Epidermal melanocyte (primary cell): Measurements from ENCODE around the gene BMPR2.
"Not testable (repeated sequence)": the region's sequence is repeated elsewhere in the genome, so short reads cannot be mapped to it uniquely, and the experiment has no call there.

ENCODE experiments used
- DNase-seq: peaks from one replicate; pipeline ENCODE4 v3.0.0; 2011; ENCODE audit warnings: low spot score; ENCODE audit not compliant: insufficient read length

BMPR2 gene

DNA sequence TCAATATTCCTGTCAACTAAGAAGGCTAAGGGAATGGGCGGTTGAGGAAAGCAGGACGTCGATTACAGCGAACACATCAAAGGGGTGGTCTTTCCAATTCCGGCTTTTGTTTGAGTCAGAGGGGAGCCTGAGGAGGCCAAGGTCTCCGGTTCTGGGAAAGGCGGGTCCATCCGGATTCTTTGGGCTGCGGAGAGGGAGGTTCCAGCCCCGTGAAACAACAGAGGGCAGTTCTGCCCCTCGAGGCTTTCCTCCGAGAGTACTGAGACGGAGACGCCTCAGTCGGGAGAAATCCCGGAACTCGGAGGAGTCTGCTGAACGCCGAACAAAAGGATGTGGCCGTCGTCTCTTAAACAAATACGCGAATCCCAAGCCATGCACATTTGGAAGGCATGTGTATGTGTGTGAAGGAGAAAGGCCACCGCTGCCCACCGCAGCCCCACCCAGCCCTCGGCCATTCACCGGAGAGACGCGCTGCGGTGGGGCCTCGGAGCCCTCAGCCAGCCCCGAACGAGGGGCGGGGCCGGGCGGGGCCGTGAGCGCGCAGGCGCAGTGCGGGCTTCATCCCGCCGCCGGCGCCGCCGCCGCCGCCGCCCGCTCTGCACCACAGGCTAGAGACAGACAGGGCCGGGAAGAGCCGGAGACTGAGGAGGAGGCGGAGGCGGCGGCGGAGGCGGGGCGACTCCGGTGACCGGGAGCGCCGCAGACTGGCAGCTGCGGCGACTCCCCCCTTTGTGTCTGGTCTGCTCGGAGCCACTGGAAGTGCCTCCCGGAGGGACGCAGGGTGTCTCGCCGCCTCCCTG lies at the start of gene BMPR2:
Gene BMPR2, plus strand, starts transcription at position 719 of the 800 bp plus-strand sequence. CDS start 1,148 bp downstream, outside the sequence.
- DNase-seq = peak; percentile 27

DNA sequence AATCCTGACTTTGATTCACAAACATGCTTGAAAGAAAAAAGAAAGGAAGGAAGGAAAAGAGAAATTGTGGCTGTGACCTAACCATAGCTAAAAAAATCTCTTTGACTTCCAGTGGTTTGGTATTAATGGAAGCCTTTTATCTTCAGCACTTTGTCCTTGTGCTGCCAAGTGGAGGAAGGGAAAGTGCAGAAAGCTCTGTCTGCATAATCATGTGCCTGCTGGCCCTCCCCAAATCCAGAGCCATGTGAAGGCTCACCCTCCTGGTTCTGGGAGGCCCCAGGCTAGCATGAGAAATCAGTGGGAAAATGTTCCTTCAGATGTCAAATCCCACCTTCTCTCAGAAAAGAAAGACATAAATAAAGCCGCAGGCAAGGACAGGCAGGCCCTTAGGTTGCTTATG lies 48.3 kb upstream of the BMPR2 start:
- peak; percentile 28 for DNase-seq

DNA sequence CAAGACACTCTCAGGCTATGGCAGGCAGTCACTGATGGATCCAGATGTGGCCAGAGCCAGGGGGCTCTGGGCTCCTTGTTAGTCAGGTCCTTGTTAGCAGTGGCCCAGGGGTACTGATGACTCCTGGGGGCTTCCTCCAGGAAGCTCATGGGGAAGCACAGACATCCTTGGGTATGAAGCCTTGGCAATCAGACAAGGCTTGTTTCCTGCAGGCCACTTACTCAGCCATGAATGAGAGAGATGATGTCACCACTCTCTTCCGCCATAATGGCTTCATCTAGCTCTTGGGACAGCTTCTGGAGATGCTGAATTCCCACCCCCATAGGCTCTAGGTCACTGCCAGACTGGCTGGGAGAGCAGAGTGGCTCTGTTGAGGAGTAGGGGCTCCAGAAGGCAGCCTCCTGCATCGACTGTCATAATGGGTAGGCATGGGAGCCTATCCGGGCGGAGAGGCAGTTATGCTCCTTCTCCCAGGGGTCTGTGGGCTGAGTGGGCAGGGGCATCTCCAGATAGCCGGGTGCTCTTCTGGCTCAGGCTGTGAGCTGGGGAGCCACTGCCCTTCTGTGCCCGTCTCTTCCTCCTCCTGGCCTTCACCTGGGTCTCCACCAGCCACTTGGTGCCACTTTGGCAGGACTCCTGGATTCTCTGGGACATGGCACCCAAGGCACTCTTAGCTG lies 40.2 kb upstream of the BMPR2 start:
- no peak for DNase-seq

DNA sequence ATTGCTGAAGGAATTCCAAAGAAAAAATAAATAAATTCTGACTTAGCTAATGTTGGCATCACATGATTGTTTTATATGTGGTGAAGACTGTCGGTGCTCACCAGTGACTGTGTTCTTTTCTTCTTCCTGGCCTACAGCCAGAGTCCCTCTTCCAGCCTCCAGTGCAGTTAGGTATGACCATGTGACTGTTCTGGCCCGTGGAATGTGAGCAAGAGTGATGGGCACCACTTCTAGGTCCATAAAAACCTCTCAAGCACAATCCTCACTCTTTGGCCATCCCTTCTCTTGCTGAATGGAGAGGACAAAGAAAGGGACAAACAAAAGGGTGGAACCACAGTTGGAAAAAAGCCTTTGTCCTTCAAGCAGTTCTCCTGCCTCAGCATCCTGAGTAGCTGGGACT lies 39.0 kb upstream of the BMPR2 start:
- DNase-seq = no peak

DNA sequence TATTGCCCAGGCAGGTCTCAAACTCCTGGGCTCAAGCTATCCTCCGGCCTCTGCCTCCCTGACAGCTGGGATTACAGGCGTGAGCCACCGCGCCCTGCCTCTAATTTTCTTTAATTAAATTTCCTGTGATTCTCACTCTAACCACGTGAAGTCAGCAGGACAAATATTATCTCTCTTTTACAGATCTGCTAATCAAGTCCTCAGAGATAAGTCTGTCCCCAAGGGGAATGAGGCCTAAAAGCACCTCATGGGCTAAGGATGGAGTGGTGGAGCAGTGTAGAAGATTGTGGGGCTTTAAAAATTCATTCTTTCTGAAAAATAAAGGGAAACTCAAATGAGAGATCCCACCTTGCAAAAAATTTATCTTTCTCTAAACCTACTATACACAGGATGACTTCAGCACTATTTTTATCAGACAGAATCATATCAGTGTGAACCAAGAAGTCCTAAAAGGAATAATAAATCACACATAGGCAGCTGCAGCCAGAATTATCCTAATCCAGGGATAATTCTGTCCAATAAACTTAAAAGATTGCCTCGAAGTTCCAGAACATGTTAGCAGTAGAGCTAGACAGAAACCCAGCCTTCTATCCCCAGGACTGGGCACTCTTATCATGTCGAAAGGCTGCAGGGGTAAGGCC lies 38.3 kb upstream of the BMPR2 start:
- no peak for DNase-seq

DNA sequence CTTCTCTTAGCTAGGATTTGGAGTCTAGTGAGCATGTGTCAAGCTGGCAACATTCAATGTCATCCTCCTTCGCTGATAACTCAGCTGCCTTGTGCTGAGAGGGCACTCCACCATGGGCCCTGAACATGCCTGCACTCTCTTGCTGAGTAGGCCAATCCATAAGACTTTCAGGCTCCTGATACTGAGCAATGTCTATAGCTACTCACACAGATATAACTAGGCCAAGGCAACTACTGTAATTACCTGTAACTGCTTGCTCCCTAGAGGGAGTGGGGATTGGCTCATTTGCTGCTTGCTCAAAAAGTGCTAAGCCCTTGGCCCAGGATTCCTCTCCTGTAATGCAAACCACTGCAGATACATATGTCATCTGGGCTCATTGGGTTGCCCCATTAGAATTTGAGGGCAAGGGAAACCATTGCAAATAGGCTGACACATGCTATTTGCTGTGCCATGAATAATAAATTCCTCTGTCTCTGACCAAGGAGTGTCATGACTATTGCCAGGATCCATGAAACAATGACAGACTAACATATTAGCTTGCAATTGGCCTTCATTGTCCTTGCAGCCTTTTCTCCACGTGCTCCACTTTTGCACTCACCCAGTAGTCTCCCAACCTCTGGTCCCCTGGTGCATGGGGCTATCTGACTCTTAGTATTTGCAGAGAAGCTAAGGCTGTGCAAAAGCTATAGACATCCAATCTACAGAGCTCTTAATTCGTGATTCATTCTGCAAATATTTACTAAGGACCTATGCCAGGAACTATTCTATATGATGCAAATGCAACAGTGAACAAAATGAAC lies 36.9 kb upstream of the BMPR2 start:
- DNase-seq = no peak

DNA sequence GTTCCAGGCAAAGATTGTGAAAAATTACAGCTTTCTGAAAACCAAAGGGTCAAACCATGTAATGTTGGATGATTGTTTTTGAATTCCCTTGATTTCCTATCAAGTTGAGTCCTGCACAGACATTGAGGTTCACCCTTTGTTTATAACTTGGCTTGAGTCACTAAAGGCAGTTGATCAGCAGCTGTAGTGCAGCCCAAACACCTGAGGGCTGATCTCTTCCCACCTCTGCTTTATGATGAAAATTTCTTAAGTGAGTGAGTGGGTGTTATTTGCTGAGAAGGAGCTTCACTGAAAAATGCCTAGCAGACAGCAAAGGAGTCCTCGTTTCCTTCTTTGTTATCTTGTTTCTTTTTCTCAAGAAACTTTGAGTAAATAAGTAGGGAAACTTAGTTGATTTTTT lies 31.9 kb upstream of the BMPR2 start:
- no peak for DNase-seq

DNA sequence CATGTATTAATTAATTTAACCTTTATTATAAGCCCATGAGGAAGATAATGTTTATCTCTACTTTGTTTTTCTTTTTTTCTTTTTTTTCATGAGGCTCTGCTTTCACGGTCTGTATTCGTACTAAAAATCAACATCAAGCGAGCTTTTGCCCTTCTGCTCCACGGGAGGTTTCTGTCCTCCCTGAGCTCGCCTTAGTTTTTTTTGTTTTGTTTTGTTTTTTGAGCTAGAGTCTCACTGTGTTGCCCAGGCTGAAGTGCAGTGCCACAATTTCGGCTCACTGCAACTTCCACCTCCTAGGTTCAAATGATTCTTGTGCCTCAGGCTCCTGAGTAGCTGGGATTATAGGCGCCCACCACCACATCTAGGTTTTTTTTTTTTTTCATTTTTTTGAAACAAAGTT lies 29.9 kb upstream of the BMPR2 start:
- no peak for DNase-seq

DNA sequence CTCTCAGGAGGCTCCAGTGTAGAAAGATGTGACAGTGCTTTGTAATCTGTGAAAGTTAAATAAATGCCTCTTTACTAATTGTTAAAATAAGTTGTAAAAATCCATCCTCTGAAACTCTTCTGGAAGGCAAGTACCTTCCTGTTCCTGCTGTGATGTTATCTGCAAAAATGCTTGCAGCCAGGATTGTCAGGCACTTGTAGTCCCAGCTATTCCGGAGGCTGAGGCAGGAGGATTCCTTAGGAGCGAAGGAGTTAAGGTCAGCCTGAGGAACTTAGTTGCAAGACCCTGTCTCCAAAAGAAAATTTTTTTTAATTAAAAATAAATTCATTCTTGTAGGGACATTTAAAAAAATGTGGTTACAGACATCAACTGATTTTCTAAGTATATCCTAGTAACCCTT lies 22.7 kb upstream of the BMPR2 start:
- DNase-seq = no peak

DNA sequence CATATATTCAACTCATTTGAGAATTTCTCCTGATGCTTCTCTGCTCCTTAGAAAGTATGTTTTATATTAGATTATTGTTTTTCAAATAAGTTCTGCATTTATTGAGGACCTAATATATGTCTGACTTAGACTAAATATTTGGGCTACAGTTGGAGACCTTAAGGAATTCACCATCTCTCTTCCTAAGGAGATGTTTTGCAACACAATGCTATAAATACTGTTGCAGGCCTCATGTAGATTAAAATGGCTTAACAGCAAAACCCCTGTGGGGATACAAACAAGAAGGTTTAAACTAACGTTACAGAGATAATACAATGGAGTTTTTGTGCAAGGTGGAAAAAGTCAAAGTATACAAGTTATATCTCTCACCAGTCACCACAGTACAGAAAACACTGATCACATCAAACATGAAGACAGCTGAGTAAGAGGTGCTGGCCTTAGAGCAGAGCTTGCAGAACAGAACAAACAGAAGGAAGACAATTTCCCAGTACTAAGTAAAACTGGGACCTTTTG lies 20.1 kb upstream of the BMPR2 start:
- DNase-seq = no peak

DNA sequence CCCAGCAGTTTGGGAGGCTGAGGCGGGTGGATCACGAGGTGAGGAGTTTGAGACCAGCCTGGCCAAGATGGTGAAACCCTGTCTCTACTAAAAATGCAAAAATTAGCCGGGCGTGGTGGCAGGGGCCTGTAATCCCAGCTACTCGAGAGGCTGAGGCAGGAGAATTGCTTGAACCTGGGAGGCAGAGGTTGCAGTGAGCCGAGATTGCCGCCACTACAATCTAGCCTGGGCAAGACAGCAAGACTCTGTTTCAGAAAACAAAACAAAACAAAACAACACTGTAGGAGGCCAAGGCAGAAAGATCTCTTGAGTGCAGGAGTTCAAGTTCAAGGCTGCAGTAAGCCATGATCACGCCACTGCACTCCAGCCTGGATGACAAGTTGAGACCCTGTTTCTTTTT lies 17.2 kb upstream of the BMPR2 start:
- DNase-seq = not testable (repeated sequence)

DNA sequence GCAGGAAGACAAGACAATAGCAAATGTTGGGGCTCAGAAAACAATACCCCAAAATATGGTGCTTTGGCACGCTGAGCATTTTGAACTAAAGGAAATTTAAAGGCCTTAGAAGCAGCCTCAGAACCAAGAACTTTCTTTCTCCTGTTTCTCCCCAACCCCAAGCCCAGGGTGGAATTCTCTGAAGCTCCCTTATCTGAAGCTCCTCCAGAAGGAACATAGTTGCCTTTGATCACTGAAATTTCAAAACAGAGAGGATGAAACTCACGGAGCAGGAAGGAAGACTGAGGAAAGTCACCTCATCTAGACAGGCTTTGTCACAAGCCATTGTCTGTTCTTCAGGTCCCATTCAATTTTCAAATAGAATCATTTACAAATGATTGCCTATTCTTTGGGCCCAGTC lies 15.5 kb upstream of the BMPR2 start:
- DNase-seq = no peak

DNA sequence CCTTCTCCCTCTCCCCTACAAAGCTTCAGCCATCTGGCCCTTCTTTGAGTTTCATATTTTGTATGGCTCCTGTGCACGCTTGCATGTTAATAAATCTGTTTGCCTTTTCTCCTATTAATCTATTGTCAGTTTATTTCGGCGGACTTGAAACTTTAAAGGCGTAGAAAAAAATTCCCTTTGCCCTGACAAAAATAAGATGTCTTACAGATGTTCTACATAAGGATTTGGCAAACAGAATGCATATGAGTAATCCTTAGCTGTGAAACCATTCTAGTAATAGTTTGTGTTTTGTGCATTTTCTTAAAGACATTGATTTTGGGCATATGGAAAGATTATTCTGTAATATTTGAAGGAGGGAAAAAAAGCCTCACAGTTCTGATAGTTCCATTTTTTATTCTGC lies 15.0 kb upstream of the BMPR2 start:
- no peak for DNase-seq

DNA sequence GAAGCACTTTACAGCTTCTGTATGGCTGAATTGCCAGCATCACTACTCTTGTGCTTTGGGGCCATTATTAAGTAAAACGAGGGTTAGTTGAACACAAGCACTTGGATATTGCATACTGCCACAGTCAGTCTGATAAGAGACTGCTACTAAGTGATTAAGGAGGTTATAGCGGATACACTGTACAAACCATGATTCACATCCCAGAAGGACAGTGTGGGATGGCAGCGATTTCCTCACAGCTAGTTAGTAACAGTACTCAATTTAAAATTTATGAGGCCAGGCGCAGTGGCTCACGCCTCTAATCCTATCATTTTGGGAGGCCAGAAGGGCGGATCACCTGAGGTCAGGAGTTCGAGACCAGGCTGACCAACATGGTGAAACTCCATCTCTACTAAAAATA lies 2.6 kb upstream of the BMPR2 start:
- DNase-seq = no peak

DNA sequence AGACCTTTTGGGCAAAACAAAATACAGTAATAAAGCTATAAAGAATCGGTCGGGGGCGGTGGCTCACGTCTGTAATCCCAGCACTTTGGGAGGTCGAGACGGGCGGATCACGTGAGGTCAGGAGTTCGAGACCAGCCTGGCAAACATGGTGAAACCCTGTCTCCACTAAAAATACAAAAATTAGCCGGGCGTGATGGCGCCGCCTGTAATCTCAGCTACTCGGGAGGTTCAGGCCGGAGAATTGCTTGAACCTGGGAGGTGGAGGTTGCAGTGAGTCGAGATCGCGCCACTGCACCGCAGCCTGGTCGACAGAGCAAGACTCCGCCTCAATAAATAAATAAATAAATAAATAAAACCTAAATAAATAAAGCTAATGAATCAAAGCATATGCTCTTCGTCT lies 1.7 kb upstream of the BMPR2 start:
- DNase-seq = not testable (repeated sequence)

DNA sequence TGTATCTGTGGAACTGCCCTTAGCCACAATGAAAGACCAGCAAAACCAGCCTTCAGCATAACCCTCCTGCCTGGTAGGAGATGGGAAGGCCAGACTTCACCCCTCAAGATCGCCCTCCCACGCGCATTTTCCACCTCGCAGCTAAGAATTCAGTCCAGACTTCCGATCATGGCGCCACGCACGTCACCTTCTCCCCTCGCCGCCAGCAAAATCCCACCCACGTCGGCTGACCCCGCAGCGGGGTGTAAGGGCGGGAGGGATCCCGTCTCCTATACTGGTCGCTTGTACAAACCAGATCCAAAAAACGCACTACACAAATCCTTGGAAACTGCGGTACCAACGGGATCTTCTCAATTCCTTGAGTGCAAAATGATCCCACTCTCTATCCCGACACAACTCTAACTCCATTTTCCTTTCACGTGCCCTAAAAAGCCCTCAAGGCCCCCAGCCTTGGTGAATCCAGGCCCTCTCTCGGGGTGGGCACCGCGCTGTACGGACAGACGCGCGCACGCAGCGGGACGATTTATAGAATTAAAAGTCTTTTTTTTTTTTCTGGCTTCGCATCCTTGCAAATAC lies 1.0 kb upstream of the BMPR2 start:
- no peak for DNase-seq

DNA sequence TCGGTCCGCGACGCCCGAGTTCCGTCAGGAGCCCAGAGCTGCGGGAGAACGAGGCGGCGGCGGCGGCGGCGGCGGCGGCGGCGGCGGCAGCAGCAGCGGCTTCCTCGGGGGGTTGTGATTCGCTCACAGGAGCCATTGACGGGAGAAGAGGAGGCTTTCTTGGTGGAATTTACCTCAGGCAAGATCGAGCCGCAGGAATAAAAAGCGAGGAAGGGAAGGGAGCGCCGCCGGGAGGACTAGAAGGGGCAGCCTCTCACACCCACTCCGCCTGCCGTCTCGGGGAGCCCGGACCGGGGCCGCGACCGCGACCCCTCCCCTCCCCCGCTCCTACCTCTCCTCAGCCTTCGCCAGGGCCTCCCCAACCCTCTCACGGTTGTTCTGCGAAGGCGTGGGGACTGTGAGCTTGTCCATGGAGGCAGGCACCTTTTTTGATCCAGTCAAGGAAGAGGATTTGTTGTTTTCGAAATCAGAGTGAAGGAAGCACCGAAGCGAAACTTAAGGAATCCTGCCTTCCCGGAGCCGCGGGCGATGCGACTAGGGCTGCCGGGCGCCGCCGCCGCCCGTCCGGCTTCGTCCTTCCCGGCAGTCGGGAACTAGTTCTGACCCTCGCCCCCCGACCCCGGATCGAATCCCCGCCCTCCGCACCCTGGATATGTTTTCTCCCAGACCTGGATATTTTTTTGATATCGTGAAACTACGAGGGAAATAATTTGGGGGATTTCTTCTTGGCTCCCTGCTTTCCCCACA lies 506 bp downstream of the BMPR2 start:
- DNase-seq = no peak

DNA sequence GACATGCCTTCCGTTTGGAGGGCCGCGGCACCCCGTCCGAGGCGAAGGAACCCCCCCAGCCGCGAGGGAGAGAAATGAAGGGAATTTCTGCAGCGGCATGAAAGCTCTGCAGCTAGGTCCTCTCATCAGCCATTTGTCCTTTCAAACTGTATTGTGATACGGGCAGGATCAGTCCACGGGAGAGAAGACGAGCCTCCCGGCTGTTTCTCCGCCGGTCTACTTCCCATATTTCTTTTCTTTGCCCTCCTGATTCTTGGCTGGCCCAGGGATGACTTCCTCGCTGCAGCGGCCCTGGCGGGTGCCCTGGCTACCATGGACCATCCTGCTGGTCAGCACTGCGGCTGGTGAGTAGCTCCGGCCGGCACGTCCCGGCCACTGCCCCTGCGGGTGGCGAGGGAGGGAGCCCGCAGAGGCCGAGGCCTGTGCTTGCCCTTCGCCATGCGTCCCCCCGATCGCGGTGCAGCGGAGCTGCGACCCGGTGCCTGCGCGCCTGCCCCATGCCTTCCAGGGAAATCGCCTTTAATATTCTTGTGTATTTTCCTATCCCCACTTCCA lies 1.2 kb downstream of the BMPR2 start:
- no peak for DNase-seq

DNA sequence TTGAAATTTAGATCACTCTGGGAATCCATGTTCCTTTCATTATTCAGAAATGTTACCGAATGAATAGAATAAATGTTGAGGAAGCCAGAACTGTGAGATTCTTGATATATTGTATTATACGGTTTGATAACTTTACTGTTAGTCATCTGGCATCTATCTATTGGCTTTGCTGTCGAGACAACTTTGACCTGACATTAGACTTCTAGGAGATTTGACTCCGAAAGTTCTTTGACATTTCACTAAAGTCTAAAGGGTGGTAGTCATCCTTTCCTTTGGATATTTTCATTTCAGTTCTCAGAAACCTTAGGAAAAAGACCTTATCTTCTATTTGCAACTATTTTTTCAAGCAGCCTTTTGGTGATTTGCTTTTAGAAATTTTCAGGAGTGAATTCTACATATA lies 1.9 kb downstream of the BMPR2 start:
- DNase-seq = no peak
